NCI-H2196 (cell line): ENCODE data around the gene NOS3.

Source experiments
- DNase-seq: peaks from one replicate; lab custom pipeline; 2025; ENCODE audit not compliant: unreplicated experiment; lab: John Stamatoyannopoulos, UW

NOS3 gene

DNA sequence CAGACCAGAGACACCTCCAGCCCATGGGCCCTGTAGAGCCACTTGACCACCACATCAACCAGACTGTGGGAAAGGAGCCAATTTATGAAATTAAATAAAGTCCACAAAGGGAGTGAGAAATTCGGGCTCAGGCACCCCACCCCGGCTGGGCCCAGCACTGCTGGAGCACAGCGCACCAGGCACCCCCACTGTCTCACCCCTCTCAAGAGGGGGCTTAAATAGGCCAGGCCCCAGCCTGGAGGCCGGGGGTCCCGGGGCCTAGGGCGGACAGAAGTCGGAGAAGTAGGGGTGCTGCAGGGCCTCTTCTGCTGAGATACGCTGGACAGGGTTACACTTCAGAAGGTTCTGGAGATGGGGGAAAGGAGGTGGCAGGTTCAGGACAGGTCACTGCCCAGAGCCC, 62.9 kb downstream of the NOS3 start:
- DNase-seq = no peak

DNA sequence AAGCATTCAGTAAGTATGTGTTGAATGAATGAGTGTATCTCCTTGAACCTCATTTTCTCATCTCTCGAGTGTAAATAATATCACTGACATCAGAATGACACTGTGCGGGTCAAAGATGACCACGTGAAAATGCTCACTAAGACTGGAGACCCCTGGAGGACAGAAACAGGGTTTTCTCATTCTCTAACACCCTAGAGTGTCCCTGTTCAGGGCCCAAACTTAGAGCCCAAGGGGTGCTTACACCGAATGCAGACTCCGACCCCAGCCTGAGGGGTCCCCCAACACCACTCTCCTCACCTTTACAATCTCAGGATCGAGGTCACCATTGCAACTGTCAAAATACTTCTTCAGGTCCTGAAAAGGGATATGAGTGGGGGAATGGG, 65.5 kb downstream of the NOS3 start:
- no peak for DNase-seq

DNA sequence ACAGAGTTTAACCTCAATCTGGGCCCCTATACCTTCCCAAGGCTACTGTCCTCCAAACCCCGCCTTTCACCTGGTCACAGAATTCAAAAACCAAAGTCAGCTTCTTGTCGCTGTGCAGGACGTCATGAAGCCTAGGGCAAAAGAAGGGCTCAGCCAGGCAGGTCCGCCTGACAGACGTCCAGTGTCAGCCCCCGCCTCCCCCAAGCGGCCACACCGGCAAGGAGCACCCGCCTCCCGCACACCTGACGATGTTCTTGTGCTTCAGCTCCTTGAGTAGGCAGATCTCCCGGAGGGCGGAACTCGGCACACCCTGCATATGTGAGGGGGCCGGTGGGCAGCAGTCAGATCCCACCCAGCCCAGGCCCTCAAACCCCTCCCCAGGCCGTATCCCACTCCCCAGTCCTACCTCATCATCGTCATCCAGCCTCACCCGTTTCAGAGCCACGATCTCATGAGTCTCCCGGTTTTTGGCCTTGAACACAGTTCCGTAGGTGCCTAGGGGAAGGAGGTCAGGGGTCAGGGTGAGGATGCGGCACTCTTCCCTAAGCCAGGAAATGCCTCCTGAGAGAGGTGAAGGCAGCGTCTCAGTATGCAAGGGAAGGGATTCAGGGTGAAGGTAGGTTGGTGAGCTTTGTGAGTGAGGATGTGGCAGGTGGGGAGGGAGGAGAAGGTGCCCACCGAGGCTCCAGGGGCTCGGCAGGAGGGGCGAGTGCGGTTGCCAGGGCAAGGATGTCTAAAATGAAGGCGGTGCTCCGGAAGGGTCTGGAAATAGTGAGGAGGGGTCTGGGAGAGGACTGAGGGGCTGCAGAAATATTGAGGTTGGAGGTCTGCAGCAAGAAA, 66.1 kb downstream of the NOS3 start:
- no peak for DNase-seq

DNA sequence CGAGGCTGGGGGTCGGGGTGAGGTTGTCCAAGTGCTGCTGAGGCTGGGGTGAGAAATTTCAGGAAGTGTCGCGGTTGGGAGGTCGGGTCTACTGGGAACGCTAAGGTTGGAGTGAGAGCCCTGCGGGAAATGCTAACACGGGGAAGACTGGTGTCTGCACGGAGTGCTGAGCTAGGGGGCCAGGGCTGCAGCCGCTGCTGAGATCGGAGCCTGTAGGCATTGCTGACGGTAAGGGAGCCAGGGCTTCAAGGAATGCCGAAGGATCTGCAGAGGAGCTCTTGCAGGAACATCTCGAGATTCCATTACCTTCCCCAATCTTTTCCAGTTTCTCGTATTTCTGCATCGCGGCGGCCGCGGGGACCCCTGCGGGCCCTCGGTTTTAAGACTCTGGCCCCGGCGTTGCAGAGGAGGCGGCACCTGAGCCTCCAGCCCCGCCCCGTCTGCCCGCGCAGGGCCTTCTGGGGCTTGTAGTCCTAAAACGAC, 66.7 kb downstream of the NOS3 start, which contains the start of gene CDK5:
TSS of gene CDK5 (minus strand) at position 392 of the 483 bp plus-strand sequence. CDS start at position 343, 49 bp downstream.
- no peak for DNase-seq

DNA sequence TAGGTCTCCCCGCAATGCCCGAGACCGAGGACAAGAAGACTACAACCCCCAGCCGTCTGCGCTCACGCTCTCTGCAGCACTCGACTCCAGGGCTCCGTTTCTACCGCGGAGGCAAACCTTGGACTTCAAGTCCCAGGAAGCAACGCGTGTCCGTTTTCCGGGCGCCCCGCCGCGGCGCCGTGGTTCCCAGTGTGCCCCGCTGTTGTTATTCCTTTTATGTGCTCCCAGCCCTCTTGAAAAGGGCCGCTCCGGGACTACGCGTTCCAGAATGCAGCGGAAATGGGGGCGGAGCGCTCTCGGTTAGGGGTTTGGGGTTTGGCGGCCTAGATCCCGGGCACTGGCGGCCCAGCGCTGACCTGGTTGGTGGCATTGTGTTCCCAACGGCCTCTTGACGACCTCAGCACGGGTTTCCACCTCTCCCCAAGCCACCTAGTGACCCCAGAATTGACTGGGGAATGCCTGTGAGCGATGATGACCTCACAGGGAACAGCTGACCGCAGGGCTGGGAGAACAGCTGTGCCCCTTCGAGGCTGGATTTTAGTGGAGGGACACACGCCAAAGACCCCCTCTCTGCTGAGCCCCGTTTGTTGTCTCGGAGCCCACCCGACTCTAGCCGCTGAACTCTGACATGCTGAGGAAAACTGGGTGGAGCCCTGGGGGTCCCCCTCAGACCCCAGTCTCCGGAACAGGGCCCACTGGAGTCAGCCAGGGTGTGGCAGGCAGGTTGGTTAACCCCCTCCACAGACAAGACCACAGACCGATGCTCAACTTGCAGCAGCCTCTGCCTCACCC, 67.4 kb downstream of the NOS3 start:
- peak; percentile 93 for DNase-seq

DNA sequence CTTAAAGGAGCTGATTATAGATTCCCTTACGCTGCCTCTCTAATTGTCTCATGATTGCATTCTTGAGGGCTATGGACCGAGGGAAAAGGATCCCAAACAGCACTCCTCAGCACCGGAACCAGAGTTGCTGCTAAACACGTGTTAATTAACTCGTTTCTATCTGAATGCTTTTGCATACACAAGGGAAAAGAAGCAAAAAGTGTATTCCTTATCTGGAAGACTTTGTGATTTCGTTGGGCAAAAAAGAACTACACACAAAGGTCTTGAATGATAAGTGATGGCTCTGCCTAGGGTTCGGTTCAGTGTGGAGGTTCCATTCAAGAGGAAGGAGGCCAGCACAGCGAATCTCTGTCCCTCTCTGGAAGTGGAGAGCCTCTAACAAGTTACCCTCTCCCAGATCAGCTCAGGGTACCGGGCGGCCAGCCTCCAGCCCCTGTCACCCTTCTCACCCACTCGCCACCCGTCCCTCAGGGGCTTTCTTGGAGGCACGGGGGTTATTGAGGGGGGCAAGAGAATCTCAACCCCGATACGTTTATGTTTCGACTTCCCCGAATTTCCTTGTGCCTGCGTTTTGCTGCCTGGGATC, 68.1 kb downstream of the NOS3 start:
- no peak for DNase-seq

DNA sequence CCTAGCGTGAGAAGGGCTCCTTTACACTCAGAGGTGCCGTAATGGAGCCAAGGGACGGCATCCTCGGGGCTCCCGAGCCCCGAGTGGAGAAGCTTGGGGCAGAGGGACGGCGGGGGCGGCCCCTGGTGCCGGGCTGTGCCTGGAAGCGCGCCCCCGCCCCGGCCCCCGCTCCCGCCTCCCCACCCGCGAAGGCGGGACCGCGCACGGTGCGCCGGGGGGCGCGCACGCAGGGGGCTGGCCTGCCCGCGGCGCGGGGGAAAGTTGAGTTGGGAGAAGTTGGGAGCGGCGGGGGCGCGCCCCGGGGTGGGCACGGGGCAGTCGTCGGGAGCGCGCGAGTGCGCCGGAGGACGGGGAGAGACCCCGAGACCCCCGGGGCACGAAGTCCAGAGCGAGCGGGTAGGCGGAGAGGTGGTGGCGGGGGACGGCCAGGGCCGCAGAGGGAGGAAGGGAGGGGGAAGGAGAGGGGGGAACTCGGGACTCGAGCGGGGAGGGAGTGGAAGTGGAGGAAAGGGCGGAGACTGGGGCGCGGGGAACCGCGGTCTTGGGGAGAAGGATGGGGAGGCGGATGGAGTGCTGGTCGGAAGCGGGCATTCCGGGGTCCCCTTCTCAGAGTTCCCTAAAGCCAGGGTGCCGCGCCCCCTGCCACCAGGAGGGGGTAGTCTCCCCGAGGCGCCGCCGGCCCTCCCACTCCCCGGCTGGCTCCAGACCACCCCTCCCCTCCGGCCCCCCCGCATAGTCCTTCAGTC, 68.7 kb downstream of the NOS3 start, which contains the start of gene SLC4A2:
TSS of gene SLC4A2 (plus strand) at position 223 of the 746 bp plus-strand sequence. CDS start 2,399 bp downstream, outside the sequence.
- DNase-seq = peak; percentile 64

DNA sequence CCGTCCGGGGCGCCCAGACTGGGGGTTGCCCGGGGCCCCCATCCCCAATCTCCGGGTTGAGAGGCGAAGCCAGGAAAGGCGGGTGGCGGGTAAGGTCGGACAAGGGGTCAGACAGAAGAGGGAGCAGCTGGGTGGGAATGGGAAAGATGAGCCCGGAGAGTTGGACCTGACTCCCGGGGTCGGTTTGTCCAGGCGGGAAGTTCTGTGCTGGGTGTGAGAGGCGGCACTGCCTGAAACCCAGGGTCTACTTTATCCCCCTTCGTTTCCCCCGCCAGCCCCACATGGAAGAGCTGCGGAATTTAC, 69.2 kb downstream of the NOS3 start:
- no peak for DNase-seq

DNA sequence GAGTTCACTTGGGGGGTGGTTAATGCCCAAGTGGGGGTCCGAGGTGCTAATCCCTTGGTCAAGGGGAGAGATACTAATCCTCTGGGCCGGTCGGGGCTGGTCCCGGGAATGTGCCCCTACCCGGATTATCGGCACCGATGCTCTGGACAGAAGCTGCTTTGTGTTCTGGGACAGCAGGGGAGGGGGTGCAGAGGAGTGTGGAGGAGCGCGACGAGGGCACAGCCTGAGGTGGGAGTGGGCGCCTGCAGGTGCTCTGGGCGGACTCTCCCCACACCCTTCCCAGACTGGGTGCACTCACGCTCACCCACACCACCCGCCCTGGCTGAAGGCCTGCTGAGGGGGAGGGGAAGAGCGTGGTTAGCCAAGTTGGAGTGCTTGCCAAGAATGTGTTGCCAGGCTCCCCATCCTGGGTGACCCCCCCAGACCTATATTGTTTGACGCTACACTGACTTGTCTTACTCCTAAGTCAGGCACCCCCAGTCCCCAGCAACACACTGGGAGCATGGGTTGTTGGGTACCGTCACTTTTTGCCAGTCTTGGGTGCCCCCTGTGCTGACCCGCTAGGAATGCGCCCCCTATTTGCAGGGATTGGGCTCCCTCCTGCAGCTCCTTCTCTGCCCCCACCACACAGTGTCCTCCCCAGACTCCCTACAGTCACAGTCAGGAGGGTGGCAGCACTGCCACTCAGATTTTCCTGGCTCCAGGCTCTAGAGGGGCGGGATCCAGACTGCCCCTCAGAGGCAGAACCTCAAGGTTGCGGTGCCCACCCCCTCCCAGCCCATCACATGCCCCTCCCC, 69.8 kb downstream of the NOS3 start:
- no peak for DNase-seq

DNA sequence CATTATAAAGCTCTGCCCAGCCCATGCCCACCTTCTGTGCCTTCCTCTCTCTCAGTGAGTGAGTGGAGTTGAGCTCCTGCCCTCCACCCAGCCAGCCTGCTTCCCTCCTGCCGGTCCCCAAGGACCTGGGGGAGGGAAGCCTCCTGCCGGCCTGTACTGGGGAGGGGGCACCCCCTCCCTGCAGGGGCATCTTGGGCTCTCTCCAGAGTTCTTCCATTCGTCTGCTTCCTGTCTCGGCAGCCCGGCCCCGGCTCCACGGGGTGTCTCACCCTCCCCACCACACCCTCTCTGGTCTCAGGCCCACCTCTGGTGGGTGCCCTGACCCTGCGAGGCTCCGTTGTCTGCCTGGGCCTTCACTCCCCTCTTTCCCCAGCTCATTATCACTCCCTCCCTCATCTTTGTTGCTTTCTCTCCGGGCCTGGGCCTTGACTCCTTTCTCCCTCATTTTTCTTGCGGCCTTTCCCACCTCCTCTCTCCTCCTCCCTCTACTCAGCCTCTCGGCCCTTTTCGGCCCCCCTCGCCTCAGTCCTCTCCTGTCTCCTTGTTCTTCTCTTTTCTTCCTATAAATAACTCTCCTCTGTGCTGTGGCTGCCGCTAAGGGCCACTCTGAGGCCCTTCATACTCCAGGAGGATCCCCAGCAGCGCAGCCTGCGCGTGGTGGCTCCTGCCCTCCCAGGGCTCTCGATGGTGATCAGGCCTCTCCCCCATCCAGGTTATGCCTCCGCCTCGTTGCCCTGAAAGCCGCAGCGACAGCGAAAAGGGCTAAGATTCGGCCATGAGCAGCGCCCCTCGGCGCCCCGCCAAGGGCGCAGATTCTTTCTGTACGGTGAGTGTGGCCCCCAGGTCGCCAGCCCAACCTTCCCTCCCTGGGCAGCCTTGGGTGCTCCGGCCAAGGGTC, 70.6 kb downstream of the NOS3 start:
- no peak for DNase-seq

DNA sequence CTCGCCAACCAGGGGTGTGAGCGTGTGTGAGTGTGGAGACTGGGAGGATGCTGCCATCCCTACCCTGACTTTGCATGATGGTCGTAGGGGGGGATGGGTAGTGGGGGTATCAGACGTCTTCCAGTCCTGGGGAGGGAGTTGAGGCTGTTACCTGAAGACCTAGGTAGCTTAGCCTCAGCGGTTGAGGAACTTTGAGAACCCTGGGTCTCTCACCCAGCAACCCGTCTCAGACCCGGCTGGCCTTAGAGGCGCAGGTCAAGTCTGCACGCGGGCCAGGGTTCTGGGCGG, 71.2 kb downstream of the NOS3 start:
- no peak for DNase-seq

DNA sequence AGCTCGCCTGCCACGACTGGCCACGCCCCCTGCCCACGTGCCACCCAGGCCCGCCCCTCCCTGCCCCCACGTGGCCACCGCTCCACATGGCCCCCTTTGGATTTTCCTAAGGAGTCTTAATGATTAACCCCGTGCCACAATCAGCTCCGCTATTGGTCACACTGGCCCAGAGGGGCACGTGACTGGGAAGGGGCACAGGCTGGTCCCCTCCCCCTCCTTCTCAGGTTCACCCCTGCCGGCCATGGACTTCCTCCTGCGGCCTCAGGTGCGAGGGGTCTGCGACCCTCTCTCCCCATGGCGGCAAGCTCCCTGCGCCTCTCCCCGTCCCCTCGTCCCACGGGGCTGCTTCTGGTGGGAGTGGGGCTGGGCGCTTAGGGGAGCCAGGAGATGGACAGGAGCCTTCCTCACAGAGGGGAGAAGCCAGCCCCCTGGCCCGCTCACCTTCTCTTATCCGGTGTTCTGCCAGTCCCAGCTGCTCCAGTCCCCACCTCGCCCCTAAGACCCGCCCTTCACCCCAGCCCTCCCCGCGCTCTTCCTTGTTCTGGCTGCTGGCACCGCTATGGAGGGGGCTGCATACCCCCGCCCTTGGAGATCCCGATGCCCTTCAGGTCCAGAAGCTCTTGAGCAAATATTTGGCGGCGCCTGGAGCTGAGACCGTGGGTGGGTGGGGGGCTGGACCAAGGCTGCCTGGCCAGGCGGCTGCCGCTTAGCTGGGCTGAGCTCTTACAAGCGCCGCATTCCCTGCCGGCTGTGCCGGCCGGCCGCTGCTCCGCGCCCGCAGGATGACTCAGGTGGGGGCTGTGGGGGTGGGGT, 71.8 kb downstream of the NOS3 start:
- no peak for DNase-seq

DNA sequence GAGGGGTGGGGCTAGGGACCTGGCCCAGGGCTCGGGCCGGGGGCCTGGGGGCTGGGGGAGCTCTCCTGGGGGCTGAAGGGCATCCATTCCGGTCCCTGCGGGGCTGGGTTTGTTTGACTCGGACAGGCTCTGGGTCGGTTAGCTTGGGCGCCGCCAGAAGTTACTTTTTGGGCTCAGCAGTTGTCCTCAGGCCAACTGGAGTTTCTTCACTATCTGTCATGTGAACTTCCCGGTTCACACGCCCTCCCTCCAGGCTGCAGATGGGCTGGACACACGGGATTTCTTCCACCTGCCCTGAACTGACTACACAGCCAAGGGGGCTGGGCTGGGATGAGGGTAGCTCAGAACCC, 72.4 kb downstream of the NOS3 start:
- DNase-seq = no peak
